GM12878 (cell line): ENCODE data around the gene OCLN.
"Not testable (repeated sequence)": the region's sequence is repeated elsewhere in the genome, so short reads cannot be mapped to it uniquely, and the experiment has no call there.

ENCODE experiments used
- CTCF ChIP-seq, 3 experiments: IDR thresholded peaks in 2 of 3; conservative IDR thresholded peaks in 1 of 3; 2 replicates each; pipeline ENCODE4 v1.5.1; 2011; ENCODE audit warnings: low read depth in 3 of 3, low read length in 3 of 3, mild to moderate bottlenecking in 3 of 3, control low read depth in 2 of 3, moderate library complexity in 2 of 3, inconsistent platforms in 1 of 3, mixed read lengths in 1 of 3; ENCODE audit not compliant: control insufficient read depth in 2 of 3, insufficient read depth in 1 of 3; ENCODE audit errors: extremely low read depth in 1 of 3
- EP300 ChIP-seq, 2 experiments: fragments of 150-350 bp in 1 of 2; IDR thresholded peaks; 2 replicates each; pipeline ENCODE4 v1.6.1; 2011 to 2012; ENCODE audit warnings: low read depth in 2 of 2, low read length in 2 of 2, borderline replicate concordance in 1 of 2, improper control_type of control experiment in 1 of 2, inconsistent platforms in 1 of 2; ENCODE audit not compliant: control insufficient read depth in 1 of 2
- EZH2 ChIP-seq: IDR thresholded peaks from 2 replicates; pipeline ENCODE4 v1.6.1; 2012; ENCODE audit warnings: low read depth, mild to moderate bottlenecking, control low read depth, inconsistent platforms, low read length, borderline replicate concordance; ENCODE audit not compliant: control insufficient read depth
- KDM1A ChIP-seq: fragments of 200-600 bp; sonication (generic); IDR thresholded peaks from 2 replicates; pipeline ENCODE4 v1.6.1; 2016; ENCODE audit warnings: borderline replicate concordance
- NBN ChIP-seq: fragments of 450-650 bp; IDR thresholded peaks from 2 replicates; pipeline ENCODE4 v1.6.1; 2016
- NR2C2 ChIP-seq: IDR thresholded peaks from 2 replicates; pipeline ENCODE4 v1.6.1; 2011; ENCODE audit warnings: borderline replicate concordance, low read depth; ENCODE audit not compliant: control insufficient read depth, insufficient read length
- POLR2A ChIP-seq: IDR thresholded peaks from 2 replicates; pipeline ENCODE4 v1.6.1; 2011; ENCODE audit warnings: low read depth, mild to moderate bottlenecking, low read length
- RBBP5 ChIP-seq: fragments of 200-600 bp; sonication (generic); conservative IDR thresholded peaks from 2 replicates; pipeline ENCODE4 v1.6.1; 2016
- SRF ChIP-seq, 2 experiments: IDR thresholded peaks; 2 replicates each; pipeline ENCODE4 v1.6.1; 2011; ENCODE audit warnings: low read depth in 2 of 2, low read length in 2 of 2, mild to moderate bottlenecking in 1 of 2, moderate library complexity in 1 of 2
- TAF1 ChIP-seq: IDR thresholded peaks from 2 replicates; pipeline ENCODE4 v1.6.1; 2011; ENCODE audit warnings: mild to moderate bottlenecking, low read depth, low read length, borderline replicate concordance
- TBL1XR1 ChIP-seq: IDR thresholded peaks from 2 replicates; pipeline ENCODE4 v1.6.1; 2012; ENCODE audit warnings: low read depth, low read length, improper control_type of control experiment
- TCF12 ChIP-seq: IDR thresholded peaks from 2 replicates; pipeline ENCODE4 v1.6.1; 2011; ENCODE audit warnings: low read depth, mild to moderate bottlenecking, low read length
- TF ChIP-seq, protein P1 (sequence below): IDR thresholded peaks from 2 replicates; pipeline ENCODE4 v1.6.1; 2011; ENCODE audit warnings: low read depth, mild to moderate bottlenecking, low read length, moderate library complexity, borderline replicate concordance; ENCODE audit errors: extremely low read depth

GRCh38 chr5:69455428-69455988 is 37.1 kb upstream of the OCLN start:
- not testable (repeated sequence) for TF ChIP-seq EP300 (IDR thresholded peaks at IDR 0.05; ENCODE audit: borderline replicate concordance in 1 of 2, control insufficient read depth in 1 of 2, low read depth in 2 of 2, low read length in 2 of 2); RBBP5; TAF1; POLR2A; EZH2; NBN; TCF12; CTCF (IDR thresholded peaks at IDR 0.05 in 2 of 3, conservative IDR thresholded peaks at IDR 0.05 in 1 of 3; ENCODE audit: control insufficient read depth in 2 of 3, extremely low read depth in 1 of 3, insufficient read depth in 1 of 3, low read depth in 3 of 3, low read length in 3 of 3); SRF (IDR thresholded peaks at IDR 0.05; ENCODE audit: low read depth in 2 of 2, low read length in 2 of 2); NR2C2; TBL1XR1; KDM1A
- TF ChIP-seq, protein P1, sequence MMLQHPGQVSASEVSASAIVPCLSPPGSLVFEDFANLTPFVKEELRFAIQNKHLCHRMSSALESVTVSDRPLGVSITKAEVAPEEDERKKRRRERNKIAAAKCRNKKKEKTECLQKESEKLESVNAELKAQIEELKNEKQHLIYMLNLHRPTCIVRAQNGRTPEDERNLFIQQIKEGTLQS = not testable (repeated sequence)
